Sigmoid colon (tissue), 4 donors: ENCODE data around the gene DMRT1.

Experiments used
- CTCF ChIP-seq, 4 experiments: fragments of 450-650 bp in 3 of 4; fragments of 200-600 bp in 1 of 4; IDR thresholded peaks; one replicate each; pipeline ENCODE4 v1.5.1; 2016 to 2019; ENCODE audit warnings: antibody characterized with exemption in 4 of 4, mild to moderate bottlenecking in 3 of 4, moderate library complexity in 2 of 4
- POLR2A ChIP-seq, 2 donors: fragments of 450-650 bp; IDR thresholded peaks; one replicate each; pipeline ENCODE4 v1.6.1; 2016; ENCODE audit warnings: antibody characterized with exemption in 2 of 2, mild to moderate bottlenecking in 2 of 2, moderate library complexity in 2 of 2
- POLR2AphosphoS5 ChIP-seq, 4 donors: sonication (generic); formaldehyde crosslinking; IDR thresholded peaks; one replicate each; pipeline ENCODE4 v1.6.1; 2017; ENCODE audit warnings: antibody characterized with exemption in 4 of 4

GRCh38 chr9:950139-950538 lies 108.6 kb downstream of the DMRT1 start:
- TF ChIP-seq POLR2A (IDR thresholded peaks at IDR 0.05), result no peak
- no peak for TF ChIP-seq CTCF (IDR thresholded peaks at IDR 0.05)
- TF ChIP-seq POLR2AphosphoS5 (IDR thresholded peaks at IDR 0.05), result no peak
